ENCODE measurements around the gene SPG11. TPM values are rescaled to one million over a fixed set of nuclear protein-coding genes. Genes with fewer than 3 reads are reported as not detected.
A peak's percentile ranks its signal among the peaks of the same experiment; 100 is the strongest.

SPG11 gene
- total and polyA plus RNA-seq, 10 of the 15 experiments (the other 5 are each of a cell fraction or from before 2014, with no cell fraction given): 22.1 to 85.1 (median 47.2) TPM

GRCh38 chr15:44662478-44663409 lies 718 bp downstream of the SPG11 start:
- BruUV-seq (replicated peaks): TSS peak; percentile 83
- no peaks in the 10 kb centered on the region for H4K20me1 ChIP-seq (ENCODE audit: control insufficient read depth, insufficient read depth)
- H3K4me2 ChIP-seq (ENCODE audit: control insufficient read depth, insufficient read depth): peak overlapping the region; percentile 72
- H3K36me3 ChIP-seq (ENCODE audit: control insufficient read depth in 2 of 2, insufficient read depth in 2 of 2, low read length in 1 of 2): no peaks in the 10 kb centered on the region
- no peaks in the 10 kb centered on the region for H3K9me3 ChIP-seq (replicated peaks; ENCODE audit: control insufficient read depth, insufficient read depth, low read length)
- DNase-seq (ENCODE audit: low read depth, low spot score) (peak; percentile 61), ATAC-seq (peak; percentile 79), FAIRE-seq (peak; percentile 27)
- ChIA-PET RAD21 (ENCODE audit: unreplicated experiment) (interaction anchor here (0.6 to 18.1 kb wide), 19 partner anchors 15 to 192 kb away, joined by 3 to 680 read pairs (median 5); partner anchors contain the start of genes B2M, PATL2 and TRIM69), SMC1A (ENCODE audit: uncharacterized antibody, unreplicated experiment) (interaction anchor here (0.6 to 12.4 kb wide), 19 partner anchors 15 to 118 kb away, joined by 3 to 383 read pairs (median 6); partner anchors contain the start of genes B2M, PATL2 and TRIM69), POLR2A (interaction anchor here (0.7 to 11.4 kb wide), 12 partner anchors 10 to 126 kb away, joined by 3 to 255 read pairs (median 8); partner anchors contain the start of genes B2M, EIF3J, PATL2 and TRIM69), CTCF (interaction anchor here (0.6 to 10.2 kb wide), 23 partner anchors 10 to 374 kb away, joined by 3 to 454 read pairs (median 6); partner anchors contain the start of genes B2M, GOLM2, PATL2 and TRIM69)
- peak overlapping the region; percentile 98 for H3K27ac ChIP-seq (ENCODE audit: control insufficient read depth, insufficient read depth)
- intact Hi-C loops (cut with micrococcal nuclease; ENCODE audit: unreplicated experiment) (loop anchor here (1.0 to 5.0 kb wide), 5 partner anchors 49 to 190 kb away; partner anchors contain the start of genes B2M, PATL2 and TRIM69), in situ Hi-C loops (cut with MboI) (no loop called here)
- H3K4me3 ChIP-seq: peak overlapping the region; percentile 89
- H2AFZ ChIP-seq (ENCODE audit: control insufficient read depth, low read depth, low read length): peak overlapping the region; percentile 63
- peaks cover 64% of the 10 kb centered on the region for H3K79me2 ChIP-seq (ENCODE audit: control insufficient read depth, insufficient read depth, low read length)
- peak overlapping the region; percentile 98 for H3K9ac ChIP-seq (ENCODE audit: control insufficient read depth, insufficient read depth, low read length)
- WGBS (ENCODE audit: insufficient coverage, insufficient replicate concordance, low lambda C conversion rate, missing lambda C conversion rate): under 1% methylated on average over 33 of the region's 34 CpGs
- no peaks in the 10 kb centered on the region for H3K27me3 ChIP-seq (replicated peaks in 1 of 2; ENCODE audit: control insufficient read depth in 2 of 2, insufficient read depth in 2 of 2, low read length in 1 of 2)
- H3K4me1 ChIP-seq (ENCODE audit: control insufficient read depth, insufficient read depth, low read length): peaks cover 32% of the 10 kb centered on the region
- peak; percentile 82 for TF ChIP-seq GATAD2B (conservative IDR thresholded peaks at IDR 0.05; ENCODE audit: low read depth)
- no peak for TF ChIP-seq HCFC1 (IDR thresholded peaks at IDR 0.05; ENCODE audit: low read length)
- TF ChIP-seq, protein P1, sequence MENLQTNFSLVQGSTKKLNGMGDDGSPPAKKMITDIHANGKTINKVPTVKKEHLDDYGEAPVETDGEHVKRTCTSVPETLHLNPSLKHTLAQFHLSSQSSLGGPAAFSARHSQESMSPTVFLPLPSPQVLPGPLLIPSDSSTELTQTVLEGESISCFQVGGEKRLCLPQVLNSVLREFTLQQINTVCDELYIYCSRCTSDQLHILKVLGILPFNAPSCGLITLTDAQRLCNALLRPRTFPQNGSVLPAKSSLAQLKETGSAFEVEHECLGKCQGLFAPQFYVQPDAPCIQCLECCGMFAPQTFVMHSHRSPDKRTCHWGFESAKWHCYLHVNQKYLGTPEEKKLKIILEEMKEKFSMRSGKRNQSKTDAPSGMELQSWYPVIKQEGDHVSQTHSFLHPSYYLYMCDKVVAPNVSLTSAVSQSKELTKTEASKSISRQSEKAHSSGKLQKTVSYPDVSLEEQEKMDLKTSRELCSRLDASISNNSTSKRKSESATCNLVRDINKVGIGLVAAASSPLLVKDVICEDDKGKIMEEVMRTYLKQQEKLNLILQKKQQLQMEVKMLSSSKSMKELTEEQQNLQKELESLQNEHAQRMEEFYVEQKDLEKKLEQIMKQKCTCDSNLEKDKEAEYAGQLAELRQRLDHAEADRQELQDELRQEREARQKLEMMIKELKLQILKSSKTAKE (IDR thresholded peaks at IDR 0.05; ENCODE audit: low read depth, poor library complexity, severe bottlenecking): peak; percentile 16
- TF ChIP-seq JUNB (IDR thresholded peaks at IDR 0.05): no peak
- TF ChIP-seq ASH2L (IDR thresholded peaks at IDR 0.05; ENCODE audit: borderline replicate concordance, low read depth): no peak
- TF ChIP-seq TAF1 (IDR thresholded peaks at IDR 0.05; ENCODE audit: borderline replicate concordance, low read depth, low read length): peak; percentile 56; the same call in 1 of the 2 replicates
- no peak for TF ChIP-seq SUPT20H (IDR thresholded peaks at IDR 0.05; ENCODE audit: borderline replicate concordance, control insufficient read depth, low read depth, low read length)
- TF ChIP-seq PAX8 (IDR thresholded peaks at IDR 0.05): no peak
- peak; percentile 14 for TF ChIP-seq SIN3A (IDR thresholded peaks at IDR 0.05; ENCODE audit: low read depth, low read length)
- TF ChIP-seq E2F8 (IDR thresholded peaks at IDR 0.05; ENCODE audit: low read depth, partially characterized antibody): peak; percentile 72
- TF ChIP-seq TCF3 (IDR thresholded peaks at IDR 0.05; ENCODE audit: borderline replicate concordance, insufficient read depth, low read depth, low read length): peak; percentile 70; the same call in 1 of the 2 replicates
- TF ChIP-seq, protein P2, sequence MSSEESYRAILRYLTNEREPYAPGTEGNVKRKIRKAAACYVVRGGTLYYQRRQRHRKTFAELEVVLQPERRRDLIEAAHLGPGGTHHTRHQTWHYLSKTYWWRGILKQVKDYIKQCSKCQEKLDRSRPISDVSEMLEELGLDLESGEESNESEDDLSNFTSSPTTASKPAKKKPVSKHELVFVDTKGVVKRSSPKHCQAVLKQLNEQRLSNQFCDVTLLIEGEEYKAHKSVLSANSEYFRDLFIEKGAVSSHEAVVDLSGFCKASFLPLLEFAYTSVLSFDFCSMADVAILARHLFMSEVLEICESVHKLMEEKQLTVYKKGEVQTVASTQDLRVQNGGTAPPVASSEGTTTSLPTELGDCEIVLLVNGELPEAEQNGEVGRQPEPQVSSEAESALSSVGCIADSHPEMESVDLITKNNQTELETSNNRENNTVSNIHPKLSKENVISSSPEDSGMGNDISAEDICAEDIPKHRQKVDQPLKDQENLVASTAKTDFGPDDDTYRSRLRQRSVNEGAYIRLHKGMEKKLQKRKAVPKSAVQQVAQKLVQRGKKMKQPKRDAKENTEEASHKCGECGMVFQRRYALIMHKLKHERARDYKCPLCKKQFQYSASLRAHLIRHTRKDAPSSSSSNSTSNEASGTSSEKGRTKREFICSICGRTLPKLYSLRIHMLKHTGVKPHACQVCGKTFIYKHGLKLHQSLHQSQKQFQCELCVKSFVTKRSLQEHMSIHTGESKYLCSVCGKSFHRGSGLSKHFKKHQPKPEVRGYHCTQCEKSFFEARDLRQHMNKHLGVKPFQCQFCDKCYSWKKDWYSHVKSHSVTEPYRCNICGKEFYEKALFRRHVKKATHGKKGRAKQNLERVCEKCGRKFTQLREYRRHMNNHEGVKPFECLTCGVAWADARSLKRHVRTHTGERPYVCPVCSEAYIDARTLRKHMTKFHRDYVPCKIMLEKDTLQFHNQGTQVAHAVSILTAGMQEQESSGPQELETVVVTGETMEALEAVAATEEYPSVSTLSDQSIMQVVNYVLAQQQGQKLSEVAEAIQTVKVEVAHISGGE (CRISPR knock-in tag; IDR thresholded peaks at IDR 0.05): no peak
- peak; percentile 46; the same call in 1 of the 2 replicates for TF ChIP-seq MTA3 (IDR thresholded peaks at IDR 0.05; ENCODE audit: borderline replicate concordance, low read length)
